Stimulated activated effector memory CD8-positive, alpha-beta T cell treated with anti-CD3 and anti-CD28 coated beads, Interleukin-12 subunit alpha, Interleukin-12 subunit beta, amount 100 ng/mL, for 72 hours (primary cell): ENCODE measurements around the gene FXYD5.

ENCODE experiments used
- ATAC-seq: fragments of 150-1000 bp; cut with Tn5 transposase; 2 replicates; pipeline ENCODE4 v1.10.0; 2021
- DNase-seq, 2 donors: peaks; one replicate each; pipeline ENCODE4 v3.0.0; 2021 to 2022; ENCODE audit warnings: low spot score in 2 of 2
- H3K27ac Mint-ChIP-seq: one replicate; pipeline ENCODE4 v1.8.0; 2022; ENCODE audit warnings: mild to moderate bottlenecking, mixed read lengths
- H3K36me3 Mint-ChIP-seq: one replicate; pipeline ENCODE4 v1.8.0; 2022; ENCODE audit warnings: mild to moderate bottlenecking, mixed read lengths
- H3K4me1 Mint-ChIP-seq: one replicate; pipeline ENCODE4 v1.8.0; 2022; ENCODE audit warnings: mixed read lengths
- H3K4me3 Mint-ChIP-seq: one replicate; pipeline ENCODE4 v1.8.0; 2022; ENCODE audit warnings: mild to moderate bottlenecking, mixed read lengths
- H3K9me3 Mint-ChIP-seq: one replicate; pipeline ENCODE4 v1.8.0; 2022; ENCODE audit warnings: mixed read lengths

FXYD5 gene

GRCh38 chr19:35154525-35155406, at the start of gene FXYD5:
FXYD5 (plus strand) TSS chr19:35154735; CDS start chr19:35155551, 816 bp downstream.
- peak; percentile 85 for ATAC-seq
- peaks cover 47% of the 10 kb centered on the region for H3K4me1 Mint-ChIP-seq

GRCh38 chr19:35105047-35105410, 49.5 kb upstream of the FXYD5 start:
- ATAC-seq, result no peak
- H3K36me3 Mint-ChIP-seq, result peaks cover 5% of the 10 kb centered on the region

More at GRCh38 chr19:35154525-35155406, at the start of gene FXYD5:
- Mint-ChIP-seq H3K9me3 (no peaks in the 10 kb centered on the region), H3K4me3 (peak within 1 kb of the TSS; percentile 100), H3K27ac (peak within 1 kb of the TSS; percentile 99), H3K36me3 (peaks cover 53% of the 10 kb centered on the region)
- DNase-seq, result peak; percentile 57 to 78

GRCh38 chr19:35105411-35106290, 48.9 kb upstream of the FXYD5 start:
- H3K9me3 Mint-ChIP-seq, result peaks cover 3% of the 10 kb centered on the region
- H3K4me1 Mint-ChIP-seq, result peaks cover 12% of the 10 kb centered on the region
- no peak overlapping the region for H3K27ac Mint-ChIP-seq
- DNase-seq (no peak), ATAC-seq (peak; percentile 61)
- H3K4me3 Mint-ChIP-seq, result no peak overlapping the region
- peaks cover 5% of the 10 kb centered on the region for H3K36me3 Mint-ChIP-seq

More at GRCh38 chr19:35105047-35105410, 49.5 kb upstream of the FXYD5 start:
- no peak for DNase-seq
- no peak overlapping the region for H3K27ac Mint-ChIP-seq
- peaks cover 3% of the 10 kb centered on the region for H3K9me3 Mint-ChIP-seq
- H3K4me3 Mint-ChIP-seq, result no peak overlapping the region
- H3K4me1 Mint-ChIP-seq, result peaks cover 12% of the 10 kb centered on the region

GRCh38 chr19:35106291-35106583, 48.3 kb upstream of the FXYD5 start:
- no peak overlapping the region for H3K4me3 Mint-ChIP-seq
- H3K36me3 Mint-ChIP-seq, result peaks cover 5% of the 10 kb centered on the region
- H3K4me1 Mint-ChIP-seq, result peaks cover 12% of the 10 kb centered on the region
- DNase-seq (no peak), ATAC-seq (no peak)
- H3K27ac Mint-ChIP-seq, result no peak overlapping the region
- peaks cover 3% of the 10 kb centered on the region for H3K9me3 Mint-ChIP-seq

GRCh38 chr19:35106898-35107541, 47.5 kb upstream of the FXYD5 start:
- peaks cover 5% of the 10 kb centered on the region for H3K36me3 Mint-ChIP-seq
- ATAC-seq (no peak), DNase-seq (no peak)
- peaks cover 3% of the 10 kb centered on the region for H3K9me3 Mint-ChIP-seq
- no peak overlapping the region for H3K4me3 Mint-ChIP-seq
- H3K4me1 Mint-ChIP-seq, result peaks cover 12% of the 10 kb centered on the region
- H3K27ac Mint-ChIP-seq, result no peak overlapping the region

GRCh38 chr19:35107545-35107944, 47.0 kb upstream of the FXYD5 start:
- DNase-seq, result no peak
- peaks cover 3% of the 10 kb centered on the region for H3K9me3 Mint-ChIP-seq
- no peak overlapping the region for H3K27ac Mint-ChIP-seq
- ATAC-seq, result peak; percentile 36
- peaks cover 12% of the 10 kb centered on the region for H3K4me1 Mint-ChIP-seq
- H3K4me3 Mint-ChIP-seq, result no peak overlapping the region
- H3K36me3 Mint-ChIP-seq, result peaks cover 4% of the 10 kb centered on the region

GRCh38 chr19:35108730-35109129, 45.8 kb upstream of the FXYD5 start:
- H3K27ac Mint-ChIP-seq, result peak overlapping the region; percentile 15
- H3K36me3 Mint-ChIP-seq, result no peaks in the 10 kb centered on the region
- peaks cover 3% of the 10 kb centered on the region for H3K9me3 Mint-ChIP-seq
- no peak for DNase-seq
- no peak for ATAC-seq
- peaks cover 7% of the 10 kb centered on the region for H3K4me1 Mint-ChIP-seq
- no peak overlapping the region for H3K4me3 Mint-ChIP-seq

- peaks cover 3% of the 10 kb centered on the region for H3K9me3 Mint-ChIP-seq
- ATAC-seq, result no peak
- DNase-seq, result no peak
- no peaks in the 10 kb centered on the region for H3K36me3 Mint-ChIP-seq
- H3K4me3 Mint-ChIP-seq, result no peak overlapping the region
- H3K27ac Mint-ChIP-seq, result no peak overlapping the region
- peaks cover 10% of the 10 kb centered on the region for H3K4me1 Mint-ChIP-seq
Measured at GRCh38 chr19:35109395-35110112, 45.0 kb upstream of the FXYD5 start.

GRCh38 chr19:35110974-35111373, 43.6 kb upstream of the FXYD5 start:
- H3K4me1 Mint-ChIP-seq, result peaks cover 15% of the 10 kb centered on the region
- H3K36me3 Mint-ChIP-seq, result no peaks in the 10 kb centered on the region
- H3K4me3 Mint-ChIP-seq, result no peak overlapping the region
- DNase-seq, result no peak
- ATAC-seq, result no peak
- no peak overlapping the region for H3K27ac Mint-ChIP-seq
- peaks cover 2% of the 10 kb centered on the region for H3K9me3 Mint-ChIP-seq

- ATAC-seq, result no peak
- peaks cover 8% of the 10 kb centered on the region for H3K4me1 Mint-ChIP-seq
Measured at GRCh38 chr19:35112995-35113688, 41.4 kb upstream of the FXYD5 start.

GRCh38 chr19:35114353-35115176, 40.0 kb upstream of the FXYD5 start:
- no peak overlapping the region for H3K27ac Mint-ChIP-seq
- ATAC-seq, result peak; percentile 78
- peak; percentile 69 to 89 for DNase-seq
- no peaks in the 10 kb centered on the region for H3K36me3 Mint-ChIP-seq
- H3K9me3 Mint-ChIP-seq, result no peaks in the 10 kb centered on the region
- H3K4me3 Mint-ChIP-seq, result peak overlapping the region; percentile 41
- peaks cover 8% of the 10 kb centered on the region for H3K4me1 Mint-ChIP-seq

More at GRCh38 chr19:35112995-35113688, 41.4 kb upstream of the FXYD5 start:
- Mint-ChIP-seq H3K9me3 (no peaks in the 10 kb centered on the region), H3K36me3 (no peaks in the 10 kb centered on the region), H3K4me3 (no peak overlapping the region), H3K27ac (no peak overlapping the region)
- no peak for DNase-seq

GRCh38 chr19:35115177-35115951, 39.2 kb upstream of the FXYD5 start, which contains the start of gene FXYD3:
FXYD3 (plus strand) TSS chr19:35115823; CDS start chr19:35119377, 3,554 bp downstream.
- Mint-ChIP-seq H3K4me1 (peaks cover 8% of the 10 kb centered on the region), H3K27ac (no peak within 1 kb of the TSS), H3K9me3 (no peaks in the 10 kb centered on the region), H3K4me3 (peak within 1 kb of the TSS; percentile 41), H3K36me3 (no peaks in the 10 kb centered on the region)
- DNase-seq (no peak), ATAC-seq (no peak)
